ENCODE measurements around the gene OR8B2.

The OR8B2 gene

GRCh38 chr11:124380585-124380984 is 3.7 kb downstream of the OR8B2 start:
- TF ChIP-seq REST (IDR thresholded peaks at IDR 0.05; ENCODE audit: low read depth) (no peak), EP300 (IDR thresholded peaks at IDR 0.05; ENCODE audit: borderline replicate concordance) (no peak), TAF1 (IDR thresholded peaks at IDR 0.05; ENCODE audit: low read depth) (no peak)

GRCh38 chr11:124376280-124376679 is 8.0 kb downstream of the OR8B2 start:
- no peak for TF ChIP-seq MAX (IDR thresholded peaks at IDR 0.05)
- no peak for TF ChIP-seq YY1 (IDR thresholded peaks at IDR 0.05; ENCODE audit: low read depth)

- no peak for TF ChIP-seq EGR1 (IDR thresholded peaks at IDR 0.05)
- no peak for TF ChIP-seq CEBPB (IDR thresholded peaks at IDR 0.05)
- TF ChIP-seq TAF1 (IDR thresholded peaks at IDR 0.05; ENCODE audit: low read depth) = no peak
- TF ChIP-seq TCF12 (IDR thresholded peaks at IDR 0.05; ENCODE audit: low read depth) = no peak
- TF ChIP-seq RAD21 (IDR thresholded peaks at IDR 0.05; ENCODE audit: low read depth) = no peak
- no peak for TF ChIP-seq NFIC (IDR thresholded peaks at IDR 0.05)
- TF ChIP-seq USF1 (IDR thresholded peaks at IDR 0.05) = no peak
- TF ChIP-seq MAX (IDR thresholded peaks at IDR 0.05) = no peak
- no peak for TF ChIP-seq EP300 (IDR thresholded peaks at IDR 0.05; ENCODE audit: borderline replicate concordance)
- no peak for TF ChIP-seq TEAD4 (IDR thresholded peaks at IDR 0.05)
- TF ChIP-seq FOXM1 (IDR thresholded peaks at IDR 0.05; ENCODE audit: borderline replicate concordance, low read depth) = no peak
- TF ChIP-seq ZBTB7A (IDR thresholded peaks at IDR 0.05; ENCODE audit: low read depth) = no peak
- no peak for TF ChIP-seq CREB1 (IDR thresholded peaks at IDR 0.05; ENCODE audit: low read depth)
- TF ChIP-seq YY1 (IDR thresholded peaks at IDR 0.05; ENCODE audit: low read depth) = no peak
Measured at GRCh38 chr11:124359566-124359965, 24.7 kb downstream of the OR8B2 start.

GRCh38 chr11:124346311-124346955 is 37.9 kb downstream of the OR8B2 start:
- no peak for TF ChIP-seq USF1 (IDR thresholded peaks at IDR 0.05)
- no peak for TF ChIP-seq CREB1 (IDR thresholded peaks at IDR 0.05; ENCODE audit: low read depth)
- TF ChIP-seq REST (IDR thresholded peaks at IDR 0.05; ENCODE audit: low read depth) = no peak
- no peak for TF ChIP-seq TCF12 (IDR thresholded peaks at IDR 0.05; ENCODE audit: low read depth)
- no peak for TF ChIP-seq ZBTB7A (IDR thresholded peaks at IDR 0.05; ENCODE audit: low read depth)
- TF ChIP-seq TEAD4 (IDR thresholded peaks at IDR 0.05) = no peak
- no peak for TF ChIP-seq NFIC (IDR thresholded peaks at IDR 0.05)
- no peak for TF ChIP-seq YY1 (IDR thresholded peaks at IDR 0.05; ENCODE audit: low read depth)
- no peak for TF ChIP-seq EGR1 (IDR thresholded peaks at IDR 0.05)
- no peak for TF ChIP-seq TAF1 (IDR thresholded peaks at IDR 0.05; ENCODE audit: low read depth)
- no peak for TF ChIP-seq FOXM1 (IDR thresholded peaks at IDR 0.05; ENCODE audit: borderline replicate concordance, low read depth)
- TF ChIP-seq CEBPB (IDR thresholded peaks at IDR 0.05) = no peak
- no peak for TF ChIP-seq MAX (IDR thresholded peaks at IDR 0.05)
- TF ChIP-seq EP300 (IDR thresholded peaks at IDR 0.05; ENCODE audit: borderline replicate concordance) = no peak
- no peak for TF ChIP-seq RAD21 (IDR thresholded peaks at IDR 0.05; ENCODE audit: low read depth)

GRCh38 chr11:124344346-124344745 is 40.0 kb downstream of the OR8B2 start:
- no peak for TF ChIP-seq EGR1 (IDR thresholded peaks at IDR 0.05)
- TF ChIP-seq ZBTB7A (IDR thresholded peaks at IDR 0.05; ENCODE audit: low read depth) = no peak
- no peak for TF ChIP-seq TCF12 (IDR thresholded peaks at IDR 0.05; ENCODE audit: low read depth)
- no peak for TF ChIP-seq RAD21 (IDR thresholded peaks at IDR 0.05; ENCODE audit: low read depth)
- TF ChIP-seq TAF1 (IDR thresholded peaks at IDR 0.05; ENCODE audit: low read depth) = no peak
- TF ChIP-seq NFIC (IDR thresholded peaks at IDR 0.05) = no peak
- TF ChIP-seq YY1 (IDR thresholded peaks at IDR 0.05; ENCODE audit: low read depth) = no peak
- no peak for TF ChIP-seq CEBPB (IDR thresholded peaks at IDR 0.05)
- no peak for TF ChIP-seq EP300 (IDR thresholded peaks at IDR 0.05; ENCODE audit: borderline replicate concordance)
- no peak for TF ChIP-seq TEAD4 (IDR thresholded peaks at IDR 0.05)
- no peak for TF ChIP-seq CREB1 (IDR thresholded peaks at IDR 0.05; ENCODE audit: low read depth)
- TF ChIP-seq REST (IDR thresholded peaks at IDR 0.05; ENCODE audit: low read depth) = no peak
- no peak for TF ChIP-seq FOXM1 (IDR thresholded peaks at IDR 0.05; ENCODE audit: borderline replicate concordance, low read depth)
- no peak for TF ChIP-seq USF1 (IDR thresholded peaks at IDR 0.05)
- TF ChIP-seq MAX (IDR thresholded peaks at IDR 0.05) = no peak
